Airway epithelial cell (primary cell): ENCODE results near the gene GLOD4. TPM values are rescaled to one million over a fixed set of nuclear protein-coding genes. Genes with fewer than 3 reads are reported as not detected.

ENCODE experiments used
- total RNA-seq: library from RNA; depleted of rRNA; stranded (reverse); fragments of >200 nt; gene quantifications from 2 replicates; pipeline ENCODE4 v1.2.3, GENCODE V29; 2015

GLOD4 gene
- total RNA-seq: 52.3 and 60.9 TPM in 2 replicates

DNA sequence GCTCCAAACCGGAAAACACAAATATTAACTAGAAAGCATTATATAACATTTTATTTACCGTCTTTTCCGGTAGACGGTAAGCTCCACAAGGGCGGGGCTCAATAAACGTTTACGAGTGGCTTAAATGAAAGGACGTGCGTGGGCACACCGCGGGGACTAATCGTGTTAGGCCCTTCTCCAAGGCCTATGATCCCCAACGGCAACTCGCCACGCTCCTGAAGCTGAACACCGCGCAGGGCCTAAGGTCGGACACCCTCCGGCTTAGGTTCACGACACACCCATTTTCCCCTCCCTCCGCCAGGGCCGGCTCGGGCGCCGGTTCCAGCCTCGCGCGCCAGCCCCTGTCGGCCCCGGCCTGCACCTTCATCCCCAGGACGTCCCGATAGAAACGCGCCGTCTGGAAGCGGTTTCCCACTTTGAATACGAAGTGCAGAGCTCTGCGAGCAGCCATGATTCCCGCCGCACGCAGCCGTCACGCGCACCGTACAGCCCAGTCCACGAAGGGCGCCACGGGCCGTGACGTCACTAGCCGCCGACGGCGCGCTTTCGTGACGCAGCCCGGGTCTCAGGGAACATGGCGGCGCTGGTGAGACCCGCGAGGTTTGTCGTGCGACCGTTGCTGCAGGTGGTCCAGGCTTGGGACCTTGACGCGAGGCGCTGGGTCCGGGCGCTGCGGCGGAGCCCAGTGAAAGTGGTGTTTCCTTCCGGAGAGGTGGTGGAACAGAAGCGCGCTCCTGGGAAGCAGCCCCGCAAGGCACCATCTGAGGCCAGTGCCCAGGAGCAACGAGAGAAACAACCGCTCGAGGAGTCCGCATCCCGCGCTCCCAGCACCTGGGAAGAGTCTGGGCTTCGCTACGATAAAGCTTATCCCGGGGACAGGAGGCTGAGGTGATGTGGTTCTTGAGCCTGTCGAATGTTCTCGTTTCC is at the start of gene GLOD4, which contains the start of gene MRM3:
TSS of gene GLOD4 (minus strand) at position 476 of the 927 bp plus-strand sequence. CDS start at position 451, 25 bp downstream.
TSS of gene MRM3 (plus strand) at position 549 of the 927 bp plus-strand sequence. CDS start at position 575, 26 bp downstream.

GRCh38 chr17:752002-752619 is 30.0 kb downstream of the GLOD4 start, which contains the start of gene GEMIN4:
TSS of gene GEMIN4 (minus strand) at chr17:752264. CDS start at chr17:752142, 122 bp downstream.

DNA sequence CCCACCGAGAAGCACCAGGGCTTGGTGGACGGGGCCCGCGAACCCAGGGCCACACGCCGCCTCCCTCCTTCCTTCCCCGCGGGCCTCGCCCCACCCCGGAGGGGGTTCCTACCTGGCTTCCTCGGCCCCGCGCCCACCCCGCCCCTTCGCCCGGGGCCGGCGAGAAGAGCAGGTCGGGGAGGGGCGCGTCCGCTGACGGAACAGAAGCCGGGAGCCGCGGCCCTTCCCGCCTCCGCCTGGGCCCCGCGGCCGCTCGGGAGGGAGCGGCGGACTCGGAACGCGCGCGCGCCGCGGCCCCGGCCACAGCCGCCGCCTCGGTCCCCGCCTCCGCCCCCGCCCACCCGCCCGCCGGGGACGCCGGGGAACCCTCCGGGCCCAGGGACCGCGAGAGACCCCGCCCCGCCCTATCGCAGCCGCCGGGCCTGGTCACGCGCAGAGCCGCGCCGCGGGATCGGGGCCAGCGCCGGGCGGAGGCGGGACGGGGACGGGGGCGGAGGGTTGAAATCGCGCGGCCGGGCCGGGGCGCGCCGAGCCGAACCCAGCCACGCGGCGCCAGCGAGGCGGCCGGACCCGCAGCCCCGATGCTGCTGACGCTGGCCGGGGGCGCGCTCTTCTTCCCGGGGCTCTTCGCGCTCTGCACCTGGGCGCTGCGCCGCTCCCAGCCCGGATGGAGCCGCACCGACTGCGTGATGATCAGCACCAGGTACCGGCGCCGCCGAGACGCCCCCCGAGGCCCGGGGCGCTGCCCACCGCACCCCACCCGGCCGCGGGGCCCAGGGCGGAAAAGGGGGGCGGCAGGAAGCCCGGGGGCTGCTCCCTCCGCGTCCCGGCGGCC is 49.8 kb downstream of the GLOD4 start, which contains the start of gene TLCD3A:
TSS of gene TLCD3A (plus strand) at position 530 of the 835 bp plus-strand sequence. CDS start at position 582, 52 bp downstream.

Other genes starting within 250 kb of the GLOD4 start
- gene VPS53, start 67.4 kb downstream of the GLOD4 start, total RNA-seq: 11.7 and 18.4 TPM in 2 replicates
- gene TLCD3A, start 49.7 kb downstream of the GLOD4 start, total RNA-seq: 31.1 and 37.1 TPM in 2 replicates
- 29.0 and 30.8 TPM in 2 replicates for gene GEMIN4, start 30.0 kb downstream of the GLOD4 start, total RNA-seq
- 13.8 and 16.5 TPM in 2 replicates for gene MRM3, start 73 bp upstream of the GLOD4 start, total RNA-seq
- 93.3 and 117 TPM in 2 replicates for gene NXN, start 197.5 kb upstream of the GLOD4 start, total RNA-seq
- gene TIMM22, start 214.8 kb upstream of the GLOD4 start, total RNA-seq: 17.8 and 23.8 TPM in 2 replicates